A172 (cell line): ENCODE measurements around the gene IQCM. TPM values are rescaled to one million over a fixed set of nuclear protein-coding genes. Genes with fewer than 3 reads are reported as not detected.

ENCODE experiments used
- DNase-seq: peaks from one replicate; pipeline ENCODE4 v3.0.0-alpha.2; 2015; ENCODE audit warnings: low spot score
- total RNA-seq: library from RNA; depleted of rRNA; stranded (reverse); fragments of >200 nt; shearing (Covaris generic); gene quantifications from 2 replicates; pipeline ENCODE4 v1.2.3, GENCODE V29; 2014

The IQCM gene
- total RNA-seq, 1 experiment from 2014 or later: 0.21 TPM

DNA sequence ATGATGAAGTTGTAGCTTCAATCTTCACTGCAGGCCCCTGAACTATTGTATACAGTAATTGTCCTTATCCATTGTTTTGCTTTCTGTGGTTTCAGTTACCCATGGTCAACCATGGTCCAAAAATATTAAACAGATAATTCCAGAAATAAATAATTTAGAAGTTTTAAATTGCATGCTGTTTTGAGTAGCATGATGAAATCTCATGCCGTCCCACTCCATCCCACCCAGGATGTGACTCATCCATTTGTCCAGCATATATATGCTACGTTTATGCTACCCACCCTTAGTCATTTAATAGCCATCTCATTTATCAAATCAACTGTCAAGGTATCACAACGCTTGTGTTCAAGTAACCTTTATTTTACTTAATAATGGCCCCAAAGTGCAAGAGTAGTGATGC, 34.5 kb downstream of the IQCM start:
- peak; percentile 90 for DNase-seq

GRCh38 chr4:149768477-149768876, 47.2 kb downstream of the IQCM start:
- DNase-seq: no peak

DNA sequence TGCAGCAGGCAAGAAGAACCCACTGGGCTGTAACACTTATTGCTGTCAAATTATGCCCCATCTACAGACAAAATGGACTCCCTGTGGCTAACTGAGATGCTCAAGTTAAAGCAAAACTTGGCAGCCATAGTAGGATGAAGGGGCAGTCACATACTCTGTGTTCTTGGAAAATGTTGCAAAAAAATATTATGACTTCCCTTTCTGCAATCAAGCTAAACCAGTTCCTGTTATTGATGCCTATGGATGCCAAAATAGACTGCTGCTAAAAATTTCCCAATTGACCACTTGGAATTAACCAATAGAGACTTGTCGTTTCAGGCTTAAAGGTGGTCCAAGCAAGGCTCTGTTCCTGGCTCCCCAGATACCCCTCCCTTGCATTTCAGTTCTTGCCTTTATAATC, 49.5 kb downstream of the IQCM start:
- DNase-seq: no peak

DNA sequence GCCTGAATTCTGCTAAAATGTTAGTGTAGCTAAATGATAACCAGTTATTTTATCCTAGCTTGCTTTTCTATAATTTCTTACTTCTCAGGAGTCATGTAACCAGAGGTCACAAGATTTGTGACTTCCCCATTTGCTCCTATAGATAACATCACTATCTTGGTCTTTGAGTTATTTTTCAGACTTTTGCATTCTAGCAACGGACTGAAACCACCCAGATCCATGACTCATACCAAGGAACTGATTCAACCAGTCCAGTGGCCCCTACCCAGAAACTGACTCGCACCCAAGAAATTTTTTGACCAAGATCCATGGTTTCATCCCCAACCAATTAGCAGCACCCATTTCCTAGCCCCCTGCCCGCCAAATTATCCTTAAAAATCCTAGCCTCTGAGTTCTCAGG, 50.0 kb downstream of the IQCM start:
- DNase-seq: peak; percentile 70

DNA sequence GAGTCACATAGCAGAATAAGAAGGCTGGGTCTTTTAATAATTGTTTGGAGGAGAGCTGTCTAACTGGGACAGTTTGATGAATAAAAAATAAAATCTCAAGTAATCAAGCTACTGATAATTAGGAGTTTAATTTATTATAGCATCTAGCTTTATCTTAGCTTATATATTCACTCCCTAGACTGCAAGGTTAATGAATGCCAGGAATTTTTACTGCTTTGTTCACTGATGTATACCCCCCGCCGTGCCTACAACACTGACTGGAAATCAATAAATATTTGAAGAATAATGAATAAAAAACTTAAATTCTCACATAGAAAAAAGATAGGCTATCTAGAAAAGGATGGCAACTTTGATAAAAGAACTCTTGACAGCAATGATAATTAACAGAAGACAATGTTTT, 59.7 kb downstream of the IQCM start:
- DNase-seq: no peak

DNA sequence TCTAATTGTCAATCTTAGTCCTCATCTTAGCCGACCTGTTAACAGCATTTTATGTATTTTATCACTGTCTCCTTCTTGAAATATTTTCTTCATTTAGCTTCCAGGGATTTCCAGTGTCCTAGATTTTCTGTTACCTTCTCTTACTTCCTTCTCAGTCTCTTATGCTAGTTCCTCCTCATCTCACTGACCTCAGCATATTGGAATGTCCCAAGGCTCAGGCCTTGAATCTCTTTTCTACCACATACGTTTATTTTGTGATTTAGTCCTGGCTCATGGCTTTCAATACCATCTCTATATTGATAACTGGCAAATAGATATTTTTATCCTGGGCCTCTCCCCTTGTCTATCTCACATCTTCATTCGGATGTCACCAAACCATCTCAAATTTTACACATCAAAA, 61.1 kb downstream of the IQCM start:
- DNase-seq: peak; percentile 25

- no peak for DNase-seq
These were observed 62.9 kb downstream of the IQCM start for GRCh38 chr4:149752729-149753128.

DNA sequence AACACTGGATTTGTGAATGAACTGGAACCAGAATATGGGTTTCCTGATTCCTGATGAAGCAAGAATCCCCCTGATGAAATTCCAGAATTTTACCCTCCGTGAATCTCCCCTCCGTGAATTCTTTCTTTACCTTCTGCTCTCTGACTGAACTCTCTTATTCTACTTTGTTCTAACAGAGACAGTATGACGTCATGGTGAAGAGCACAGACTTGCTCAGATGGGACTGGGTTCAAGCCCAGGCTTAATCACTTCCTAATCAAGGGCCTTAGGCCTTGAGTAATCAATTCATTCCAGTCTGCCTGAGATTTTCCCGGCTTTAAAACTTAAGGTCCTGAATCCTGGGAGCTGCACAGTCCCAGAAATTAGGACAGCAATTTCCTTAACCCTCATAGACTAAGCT, 64.5 kb downstream of the IQCM start:
- no peak for DNase-seq

- no peak for DNase-seq
These were observed 65.9 kb downstream of the IQCM start for GRCh38 chr4:149749784-149750183.

DNA sequence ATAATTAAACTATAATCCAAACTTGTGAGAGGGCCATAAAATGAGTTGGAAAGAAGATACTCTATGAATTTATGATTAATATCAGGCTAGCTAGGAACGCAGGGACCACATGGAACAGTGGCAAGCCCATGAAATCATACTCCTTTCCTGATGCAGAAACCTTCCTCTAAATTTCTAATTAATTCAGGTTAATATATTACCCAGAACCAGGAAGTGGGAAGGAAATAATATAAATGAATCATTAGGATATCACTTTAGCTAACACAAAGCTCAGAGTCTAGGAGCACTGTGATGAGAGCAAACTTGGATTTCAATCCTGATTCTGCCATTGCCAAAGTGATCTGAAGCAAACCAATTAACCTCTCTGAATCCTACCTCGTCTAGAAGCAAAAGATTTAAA, 68.0 kb downstream of the IQCM start:
- no peak for DNase-seq

DNA sequence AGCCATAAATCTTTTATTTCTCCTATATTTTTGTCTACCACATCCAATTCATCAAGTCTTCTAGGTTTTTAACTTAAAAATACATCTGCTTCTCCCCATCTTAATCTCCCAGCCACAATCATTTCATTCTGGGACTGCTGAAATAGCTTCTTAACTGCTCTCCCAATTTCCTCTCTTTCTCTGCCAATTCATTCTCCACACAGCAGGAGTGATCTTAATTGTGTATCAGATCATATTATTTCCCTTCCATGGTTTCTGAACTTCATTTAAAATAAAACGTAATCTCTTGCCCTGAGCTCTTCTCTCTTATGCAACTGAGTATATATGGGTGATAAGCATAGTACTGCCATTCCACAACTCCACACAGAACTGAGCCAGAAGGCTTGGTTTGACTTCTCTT, 69.4 kb downstream of the IQCM start:
- no peak for DNase-seq

- no peak for DNase-seq
These were observed 74.3 kb downstream of the IQCM start for GRCh38 chr4:149741186-149741831.

DNA sequence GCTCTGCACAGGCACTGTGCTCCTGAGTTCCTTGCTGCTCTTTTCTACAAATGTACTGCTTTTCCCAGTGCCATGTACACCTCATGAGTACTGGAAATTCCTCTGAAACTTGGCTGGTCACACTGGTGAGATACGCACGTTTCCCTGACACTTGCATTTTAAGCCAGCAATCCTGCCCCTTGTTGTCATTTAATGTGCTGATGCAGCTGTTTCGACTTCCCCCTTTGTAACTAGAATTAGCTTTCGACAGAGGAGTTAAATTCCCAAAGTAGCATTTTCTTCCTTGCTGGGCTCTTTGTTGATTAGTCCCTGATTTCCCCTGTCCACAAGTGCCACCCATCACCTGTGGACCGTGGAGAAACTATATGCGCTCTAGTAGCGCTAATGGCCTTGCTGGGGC, 77.5 kb downstream of the IQCM start:
- DNase-seq: no peak

- DNase-seq: no peak
These were observed 79.8 kb downstream of the IQCM start for GRCh38 chr4:149735796-149736195.

DNA sequence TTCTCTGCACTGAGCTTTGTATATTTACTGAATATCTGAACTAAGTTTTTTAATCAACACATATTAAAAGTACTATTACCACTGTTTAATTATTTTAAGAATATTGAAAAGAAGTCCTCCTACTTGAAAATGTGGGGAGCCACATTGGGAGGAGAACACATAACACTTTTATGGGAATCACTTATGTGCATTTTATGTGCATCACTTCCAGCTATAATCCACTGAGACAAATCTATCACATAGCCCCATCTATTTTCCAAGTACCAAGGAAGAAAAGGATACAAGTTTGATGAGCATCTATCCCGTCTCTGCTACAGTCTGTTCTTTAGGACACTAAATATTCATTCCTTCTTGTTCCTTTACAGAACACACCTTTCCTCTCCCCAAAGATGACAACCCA, 87.2 kb downstream of the IQCM start:
- no peak for DNase-seq

DNA sequence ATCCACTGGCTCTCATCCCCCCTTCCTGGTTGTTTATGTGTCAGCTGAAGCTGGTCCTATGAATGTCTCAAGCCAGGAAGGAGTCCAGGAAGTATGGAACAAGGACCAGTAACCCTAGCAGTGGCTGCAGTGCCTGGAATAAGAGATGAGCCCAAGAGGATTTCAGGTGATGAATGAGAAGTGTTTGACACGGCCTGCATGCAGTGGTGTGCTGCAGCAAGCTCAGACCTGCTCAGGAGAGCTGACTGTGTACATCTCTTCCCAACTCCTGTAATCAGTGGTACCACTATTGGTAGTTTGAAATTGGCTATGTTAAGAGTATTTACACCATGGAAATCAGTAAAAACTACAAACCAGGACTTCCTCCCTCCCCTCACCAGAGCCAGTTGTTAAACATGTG, 88.0 kb downstream of the IQCM start:
- no peak for DNase-seq

DNA sequence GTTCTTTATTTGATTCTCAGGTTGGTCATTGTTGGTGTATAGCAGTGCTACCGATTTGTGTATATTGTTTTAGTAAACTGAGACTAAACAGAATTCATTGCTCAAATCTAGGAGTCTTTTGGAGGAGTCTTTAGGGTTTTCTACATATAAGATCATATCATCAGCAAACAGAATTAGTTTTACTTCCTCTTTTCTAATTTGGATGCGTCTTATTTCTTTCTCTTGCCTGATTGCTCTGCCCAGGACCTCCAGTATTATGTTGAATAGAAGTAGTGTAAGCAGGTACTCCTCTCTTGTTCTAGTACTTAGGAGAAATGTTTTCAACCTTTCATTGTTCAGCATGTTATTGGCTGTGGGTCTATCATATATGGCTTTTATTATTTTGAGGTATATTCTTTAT, 92.6 kb downstream of the IQCM start:
- no peak for DNase-seq

- no peak for DNase-seq
These were observed 95.8 kb downstream of the IQCM start for GRCh38 chr4:149719806-149720205.

DNA sequence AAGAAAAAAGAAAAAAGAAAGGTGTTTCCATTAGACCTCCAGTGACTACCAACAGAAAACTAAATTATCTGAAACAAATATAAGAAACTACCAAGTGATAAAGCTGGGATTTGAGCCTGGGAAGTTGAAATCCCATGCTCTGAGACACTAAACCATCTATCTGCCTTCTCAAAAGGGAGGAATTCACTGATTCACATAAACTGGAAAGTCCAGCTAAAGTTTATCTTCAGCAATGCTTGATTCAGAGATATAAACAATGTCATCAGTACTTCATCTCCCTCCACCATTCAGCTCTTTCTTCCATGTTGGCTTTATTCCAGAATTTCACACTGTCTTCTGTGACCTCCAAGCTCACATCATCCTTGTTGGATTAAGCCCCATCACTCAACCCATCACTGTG, 96.3 kb downstream of the IQCM start:
- DNase-seq: no peak

GRCh38 chr4:149718500-149718899, 97.1 kb downstream of the IQCM start:
- no peak for DNase-seq

GRCh38 chr4:149716728-149717127, 98.9 kb downstream of the IQCM start:
- no peak for DNase-seq

GRCh38 chr4:149715822-149716585, 99.6 kb downstream of the IQCM start:
- DNase-seq: no peak

- no peak for DNase-seq
These were observed 102.6 kb downstream of the IQCM start for GRCh38 chr4:149713031-149713430.
